HG03159 (cell line): ENCODE data around the gene SRRM4.

Experiments used
- ATAC-seq: cut with Tn5 transposase; IDR thresholded peaks from one replicate; pipeline ENCODE4 v1.9.1; 2021; ENCODE audit warnings: mild to moderate bottlenecking, moderate library complexity; ENCODE audit not compliant: unreplicated experiment

SRRM4 gene

DNA sequence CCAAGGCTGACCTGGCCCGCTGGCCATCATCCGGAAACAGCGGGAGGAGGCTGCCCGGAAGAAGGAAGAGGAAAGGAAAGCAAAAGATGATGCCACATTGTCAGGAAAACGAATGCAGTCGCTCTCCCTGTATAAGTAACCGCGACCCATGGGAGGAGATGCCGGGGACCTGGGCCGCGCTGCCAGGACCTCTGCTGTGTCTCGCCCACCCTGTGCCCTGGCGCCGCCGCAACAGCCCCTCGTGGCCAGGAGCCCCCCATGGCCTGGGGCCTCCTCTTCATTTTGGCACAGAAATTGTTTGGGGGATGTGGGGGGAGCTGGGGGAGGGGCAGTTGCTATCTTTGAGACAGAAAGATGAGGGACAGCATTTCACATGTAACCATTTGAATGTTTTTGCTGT is 213.9 kb downstream of the SRRM4 start:
- ATAC-seq: no peak

GRCh38 chr12:119198440-119198839 is 217.1 kb downstream of the SRRM4 start:
- no peak for ATAC-seq

GRCh38 chr12:119200601-119201000 is 219.3 kb downstream of the SRRM4 start:
- ATAC-seq: no peak

- ATAC-seq: no peak
Observed at GRCh38 chr12:119201789-119202543, 220.6 kb downstream of the SRRM4 start.

GRCh38 chr12:119202544-119202943 is 221.2 kb downstream of the SRRM4 start:
- ATAC-seq: no peak

- no peak for ATAC-seq
Observed at GRCh38 chr12:119204131-119204530, 222.8 kb downstream of the SRRM4 start.

DNA sequence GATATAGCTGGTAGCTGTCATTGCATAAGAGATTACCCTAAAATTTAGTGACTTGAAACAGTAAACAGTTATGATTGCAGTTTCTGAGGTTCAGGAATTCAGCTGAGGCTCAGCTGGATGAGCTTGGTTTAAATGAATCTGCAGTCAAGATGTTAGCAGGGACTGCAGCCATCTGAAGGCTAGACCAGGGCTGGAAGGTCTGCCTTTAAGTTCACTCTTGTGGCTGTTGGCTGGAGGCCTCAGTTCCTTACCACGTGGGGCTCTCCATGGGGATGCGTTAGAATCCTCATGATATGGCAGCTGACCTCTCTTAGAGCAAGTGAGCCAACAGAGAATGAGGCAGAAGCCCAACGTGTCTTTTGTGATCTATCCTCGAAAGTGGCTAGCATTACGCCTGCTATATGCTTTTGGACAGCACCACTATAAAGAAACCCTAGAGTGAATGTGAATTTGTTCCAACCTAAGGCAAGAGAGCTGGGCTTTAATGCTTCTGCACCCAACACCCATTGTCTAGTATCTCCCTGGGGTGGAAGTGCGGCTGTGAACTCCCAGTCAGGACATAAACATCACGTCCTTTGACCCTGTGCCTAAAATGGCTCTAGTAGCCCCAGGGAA is 223.4 kb downstream of the SRRM4 start:
- no peak for ATAC-seq

- no peak for ATAC-seq
Observed at GRCh38 chr12:119206348-119207062, 225.2 kb downstream of the SRRM4 start.

DNA sequence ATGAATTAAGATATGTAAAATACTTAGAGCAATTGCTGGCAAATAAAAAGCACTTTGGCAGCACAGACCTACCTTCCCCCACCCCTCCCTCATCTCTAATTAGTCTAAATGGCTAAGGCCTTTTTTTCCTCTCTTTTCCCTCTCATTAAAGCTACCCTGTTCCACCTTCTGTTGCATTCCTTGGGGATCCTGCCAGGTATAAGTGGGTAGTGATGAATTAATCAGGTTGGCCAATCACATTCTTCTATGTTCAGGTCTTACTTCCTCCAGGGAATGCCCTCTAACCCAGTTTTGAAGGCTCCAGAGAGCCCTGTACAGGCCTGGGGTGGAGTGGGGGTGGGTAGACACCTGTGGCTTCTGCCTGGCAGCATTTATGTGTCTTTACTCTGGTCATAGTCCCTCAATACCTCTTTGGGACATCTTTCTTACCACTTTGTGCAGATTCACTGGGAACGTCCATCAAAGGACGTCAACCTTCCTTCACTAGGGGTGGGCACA is 225.8 kb downstream of the SRRM4 start:
- ATAC-seq: no peak

DNA sequence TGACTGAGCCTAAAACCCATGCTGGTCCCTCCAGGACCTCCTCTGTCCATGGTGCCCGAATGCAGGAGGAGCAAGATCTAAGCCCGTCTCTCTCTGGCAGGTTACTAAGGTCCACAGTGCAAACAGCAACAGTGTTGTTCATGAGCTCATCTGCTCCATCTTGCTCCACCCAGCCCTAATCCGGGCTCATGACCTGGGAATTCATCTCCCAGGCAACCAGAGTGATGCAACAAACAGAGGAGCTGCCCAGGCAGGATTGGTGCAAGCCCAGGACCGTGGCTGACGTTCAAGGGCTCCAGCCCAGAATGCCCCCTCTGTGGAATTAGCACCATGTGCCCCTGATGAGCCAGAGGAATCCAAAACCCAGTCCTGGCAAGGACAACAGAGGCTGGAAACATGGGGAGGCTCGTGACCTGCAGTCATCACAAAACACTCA is 227.3 kb downstream of the SRRM4 start:
- no peak for ATAC-seq

GRCh38 chr12:119211884-119212283 is 230.5 kb downstream of the SRRM4 start:
- no peak for ATAC-seq
